HG03108 (cell line): ENCODE data around the gene ZHX3.
"Not testable (repeated sequence)": the region's sequence is repeated elsewhere in the genome, so short reads cannot be mapped to it uniquely, and the experiment has no call there.

ENCODE experiments used
- ATAC-seq: cut with Tn5 transposase; IDR thresholded peaks from one replicate; pipeline ENCODE4 v1.9.1; 2021; ENCODE audit warnings: moderate library complexity; ENCODE audit not compliant: unreplicated experiment

The ZHX3 gene

DNA sequence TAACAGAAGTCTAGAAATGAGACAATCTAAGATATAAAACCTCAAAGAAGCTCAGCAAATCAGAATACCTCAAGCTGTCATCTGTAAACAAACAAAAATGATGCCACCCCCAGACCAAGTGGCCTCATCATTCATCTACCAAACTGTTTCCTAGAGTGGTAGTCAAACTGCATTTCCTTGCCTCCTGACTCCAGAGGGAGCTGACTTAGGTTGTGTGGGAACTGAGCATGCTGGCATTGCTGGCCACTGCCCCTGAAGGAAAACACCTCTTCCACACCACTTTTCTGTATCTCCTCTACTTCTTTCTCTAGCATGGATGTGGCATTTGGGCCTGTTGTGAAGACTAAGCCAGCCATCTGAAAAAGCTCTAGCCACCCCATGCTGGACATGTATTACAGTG lies 56.3 kb downstream of the ZHX3 start:
- no peak for ATAC-seq

DNA sequence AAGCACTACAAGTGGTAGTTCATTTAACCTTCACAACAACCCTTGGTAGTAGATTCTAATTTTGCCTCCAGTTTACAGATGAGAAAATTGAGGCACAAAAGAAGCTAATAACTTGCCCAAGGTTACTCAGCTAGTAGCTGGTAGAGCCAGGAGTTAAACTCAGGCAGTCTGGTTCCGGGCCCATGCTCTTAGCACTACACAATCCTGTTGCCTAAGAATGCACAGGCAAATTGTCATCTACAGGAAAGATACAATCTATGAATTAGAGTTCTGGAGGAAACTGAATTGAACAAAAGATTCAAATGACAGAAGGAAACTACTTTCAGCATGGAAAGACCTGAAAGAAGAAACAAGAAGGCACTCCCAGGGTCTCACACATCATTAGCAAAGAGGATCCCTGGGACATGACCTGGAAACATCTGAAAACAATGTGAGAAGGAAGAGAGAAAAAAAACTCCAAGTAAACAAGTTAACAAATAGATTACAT lies 56.8 kb downstream of the ZHX3 start:
- ATAC-seq = no peak

DNA sequence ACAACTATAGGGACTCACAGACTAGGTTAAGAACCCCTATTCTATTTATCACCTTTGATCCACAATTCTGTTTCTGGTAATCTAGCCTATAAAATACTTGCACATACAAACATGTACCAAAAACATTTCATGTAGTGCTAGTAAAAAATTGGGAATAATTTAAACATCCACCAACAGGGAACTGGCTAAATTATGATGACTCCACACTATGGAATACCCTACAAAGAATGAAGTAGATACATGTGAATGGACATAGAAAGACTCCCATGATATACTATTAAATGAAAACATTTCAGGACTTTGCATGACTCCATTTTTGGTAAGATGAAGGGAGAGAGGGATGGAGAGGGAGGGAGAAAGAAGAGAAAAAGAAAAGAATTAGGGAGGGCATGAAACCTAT lies 58.2 kb downstream of the ZHX3 start:
- no peak for ATAC-seq

DNA sequence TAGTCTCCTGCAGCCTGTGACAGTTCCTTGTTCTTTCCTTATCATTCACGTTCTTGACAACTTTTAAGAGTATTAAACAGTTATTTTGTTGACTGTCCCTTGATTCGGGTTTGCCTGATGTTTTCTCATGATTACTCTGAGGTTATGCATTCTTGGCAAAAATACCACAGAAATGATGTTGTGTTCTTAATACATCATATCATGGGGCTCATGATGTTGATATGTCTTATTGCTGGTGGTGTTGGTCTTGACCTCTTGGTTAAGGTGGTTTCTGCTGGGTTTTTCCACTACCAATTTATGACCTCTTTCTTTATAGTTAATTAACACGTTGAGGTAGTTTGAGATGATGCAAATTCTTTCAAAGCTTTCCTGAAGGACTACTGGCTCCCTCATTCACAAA lies 59.1 kb downstream of the ZHX3 start:
- no peak for ATAC-seq

DNA sequence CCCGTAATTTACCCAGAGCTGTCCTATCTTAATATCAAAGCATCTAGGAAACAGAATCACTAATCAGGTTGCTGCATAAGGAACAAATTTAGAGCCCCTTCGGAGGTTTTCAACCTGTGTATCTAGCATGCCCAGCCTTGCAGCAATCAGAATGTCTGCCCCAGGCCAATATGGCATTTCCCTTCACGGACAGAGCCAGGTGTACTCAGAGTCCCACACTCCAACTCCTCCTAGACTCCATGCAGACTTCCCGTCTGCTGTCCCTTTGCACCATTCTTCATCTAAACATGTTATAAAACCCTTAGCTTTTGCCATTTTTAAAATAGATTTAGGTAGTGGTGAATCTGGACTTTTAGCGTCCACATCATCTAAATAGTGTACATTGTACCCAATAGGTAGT lies 61.0 kb downstream of the ZHX3 start:
- ATAC-seq = no peak

DNA sequence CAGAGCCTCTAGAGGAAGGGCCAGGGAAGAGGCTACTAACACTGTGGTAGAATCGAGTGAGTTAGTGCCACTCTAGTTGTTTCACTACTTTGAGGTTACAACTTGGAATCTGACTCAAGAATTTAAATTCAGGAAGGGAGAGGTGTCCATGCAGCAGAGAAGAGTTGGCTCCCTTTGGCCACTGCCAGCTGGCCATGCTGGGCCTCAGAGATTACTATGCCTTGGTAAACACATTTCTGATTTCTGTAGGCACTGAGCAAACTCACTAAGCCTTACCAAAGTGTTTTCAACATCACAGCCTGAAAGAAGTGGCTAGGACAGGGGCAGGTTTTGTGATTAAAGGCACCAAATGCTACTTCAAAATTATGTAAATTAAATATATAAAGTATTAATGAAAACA lies 61.9 kb downstream of the ZHX3 start:
- no peak for ATAC-seq

DNA sequence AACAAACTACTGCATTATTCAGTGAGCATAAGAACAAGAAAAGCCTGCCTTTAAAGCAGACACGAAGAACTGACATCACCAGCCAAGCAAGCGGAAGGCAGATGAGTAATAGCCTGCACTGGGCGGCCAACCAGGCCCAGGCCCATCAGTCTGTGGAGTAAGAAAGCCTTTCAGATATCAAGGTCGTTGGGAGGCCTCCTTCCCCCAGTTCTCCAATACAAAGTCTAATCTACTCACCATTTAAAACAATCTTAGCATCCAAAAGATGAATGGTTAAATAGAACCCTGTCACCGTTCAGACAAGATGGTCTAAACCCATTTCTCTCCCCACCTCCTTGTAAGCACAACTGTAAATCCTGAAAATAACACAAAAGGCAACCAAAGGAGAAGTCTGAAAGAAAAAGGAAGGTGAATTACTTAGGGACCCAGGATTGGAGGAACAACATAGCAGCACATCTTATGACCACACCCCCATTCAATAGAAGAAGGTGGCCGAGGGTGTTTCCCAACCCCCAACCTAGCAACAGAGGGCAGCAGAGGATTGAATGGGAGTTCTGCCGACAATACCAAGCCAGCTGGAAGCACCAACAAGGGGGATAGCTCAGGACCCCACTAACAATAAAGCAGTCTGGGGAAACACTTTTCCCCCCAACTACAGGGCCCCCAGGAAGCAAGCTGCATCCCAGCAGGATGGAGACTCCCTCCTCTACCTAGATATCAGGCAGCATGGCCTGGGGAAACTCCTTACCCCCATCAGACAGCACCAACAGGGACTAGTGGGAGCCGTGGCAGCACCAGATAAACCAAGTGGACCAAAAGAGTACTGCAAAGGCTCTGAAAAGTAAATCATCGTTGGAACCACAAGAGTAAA lies 67.9 kb downstream of the ZHX3 start:
- no peak for ATAC-seq

DNA sequence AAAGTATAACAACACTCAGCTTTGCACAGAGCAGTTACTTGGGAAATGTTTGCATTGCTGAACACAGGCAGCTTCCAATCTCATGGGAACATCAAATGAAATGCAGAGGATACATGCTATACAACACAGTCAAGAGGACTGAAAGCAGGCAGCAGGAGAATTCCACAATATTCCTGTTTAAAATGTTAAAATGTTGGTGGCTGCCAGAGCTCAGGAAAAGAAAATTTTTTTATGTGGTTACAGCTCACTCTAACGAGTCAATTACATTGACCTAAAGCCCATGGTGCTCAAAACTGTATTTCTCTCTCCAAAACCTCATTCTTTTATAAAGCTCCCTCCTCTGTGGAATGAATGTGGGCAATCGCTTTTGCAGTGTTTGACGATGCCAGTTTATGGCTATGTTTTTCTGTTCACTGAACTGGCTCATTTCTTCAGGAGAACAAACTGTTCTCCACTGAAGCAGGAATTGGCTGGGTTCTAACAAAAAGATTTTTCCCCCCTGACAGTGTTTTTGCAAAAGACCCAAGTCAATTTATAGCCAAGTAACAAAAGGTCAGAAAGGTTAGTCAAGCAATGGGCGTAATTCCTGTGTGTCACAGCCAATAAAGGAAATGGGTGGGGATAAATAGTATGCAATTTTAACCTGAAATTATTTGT lies 69.0 kb downstream of the ZHX3 start:
- ATAC-seq = no peak

DNA sequence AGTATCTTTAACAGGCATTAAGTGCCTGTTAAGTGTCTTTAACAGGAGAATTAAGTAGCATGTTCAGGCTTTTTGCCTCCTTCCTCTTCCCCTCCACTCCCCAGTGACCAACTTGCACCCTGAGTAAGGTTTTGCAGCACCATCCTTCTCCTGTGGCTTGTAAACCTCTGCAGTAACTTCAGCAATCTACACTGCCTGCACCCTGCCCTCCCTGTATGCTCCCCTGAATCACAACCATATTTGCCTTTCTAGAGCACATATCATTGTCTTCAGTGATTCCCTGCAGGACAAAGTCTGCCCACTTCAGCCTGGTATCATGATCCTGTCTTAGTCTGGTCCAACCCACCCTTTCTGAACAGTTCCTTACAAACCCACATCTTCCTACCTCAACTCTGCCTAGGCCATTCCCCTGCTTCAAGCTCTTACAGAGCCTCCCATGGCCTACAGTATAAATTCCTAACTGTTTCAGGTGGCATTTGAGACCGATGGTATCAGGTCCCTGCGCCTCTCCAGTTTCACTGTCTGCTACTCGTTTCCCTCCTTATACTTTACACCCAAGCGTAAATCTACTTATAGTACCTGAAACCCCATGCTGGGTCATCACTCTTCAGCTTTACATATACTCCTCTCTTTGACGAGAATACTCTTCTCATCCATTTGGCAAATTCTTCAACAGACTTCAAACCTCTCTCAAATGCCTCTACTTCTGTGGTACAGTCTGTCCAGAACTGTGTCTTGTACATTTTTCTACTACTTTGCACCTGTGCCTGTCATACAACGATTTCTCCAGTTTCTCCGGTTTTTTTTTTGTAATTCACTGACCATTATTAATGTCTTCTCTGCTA lies 69.8 kb downstream of the ZHX3 start:
- ATAC-seq = no peak

DNA sequence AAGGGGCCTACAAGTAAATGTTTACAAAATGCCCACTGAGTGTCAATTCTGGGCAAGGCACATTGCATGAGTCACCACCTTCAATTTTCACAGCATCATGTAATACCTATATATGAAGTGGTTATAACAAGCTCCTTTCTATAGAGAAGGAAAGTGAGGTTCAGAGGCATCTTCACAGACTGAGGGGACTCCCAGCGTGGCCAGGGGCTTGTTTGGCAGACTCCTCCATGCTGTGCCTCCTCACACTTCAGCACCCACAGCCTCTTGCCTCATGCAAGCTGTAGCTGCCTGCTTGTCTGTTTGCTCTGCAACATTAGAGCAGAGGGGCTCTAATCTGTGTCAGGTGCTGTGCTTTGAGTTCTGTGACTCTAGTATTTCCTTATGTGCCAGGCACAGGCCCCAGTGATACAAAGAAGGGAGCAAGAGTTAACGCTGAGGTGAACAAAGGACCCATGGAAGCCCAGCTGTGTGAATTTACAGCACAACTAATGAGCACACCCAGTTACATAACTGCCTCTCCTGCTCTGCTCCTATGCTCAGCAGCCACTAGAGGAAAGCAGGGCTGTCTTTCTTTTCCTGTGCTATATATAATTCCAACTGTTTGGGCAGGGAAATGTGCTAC lies 72.3 kb downstream of the ZHX3 start:
- no peak for ATAC-seq

DNA sequence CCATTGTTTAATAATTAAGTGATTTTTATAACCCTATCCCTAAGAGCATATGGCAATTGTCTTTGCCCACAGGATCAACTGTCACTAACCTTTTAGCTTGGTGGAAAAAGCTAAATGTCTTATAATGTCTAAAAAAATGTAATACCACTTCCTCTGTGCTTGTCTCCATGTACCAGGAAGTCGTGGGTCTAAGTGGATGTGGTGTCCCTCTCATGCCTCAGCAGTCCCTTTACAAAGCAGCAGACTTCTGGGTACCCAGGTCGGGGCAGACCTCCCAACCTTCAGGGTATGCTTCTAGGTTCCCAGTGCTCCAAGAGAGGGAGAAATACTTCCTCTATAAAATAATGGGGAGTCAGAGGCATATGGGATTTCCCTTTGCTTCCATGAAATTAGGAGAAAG lies 74.7 kb downstream of the ZHX3 start:
- no peak for ATAC-seq

DNA sequence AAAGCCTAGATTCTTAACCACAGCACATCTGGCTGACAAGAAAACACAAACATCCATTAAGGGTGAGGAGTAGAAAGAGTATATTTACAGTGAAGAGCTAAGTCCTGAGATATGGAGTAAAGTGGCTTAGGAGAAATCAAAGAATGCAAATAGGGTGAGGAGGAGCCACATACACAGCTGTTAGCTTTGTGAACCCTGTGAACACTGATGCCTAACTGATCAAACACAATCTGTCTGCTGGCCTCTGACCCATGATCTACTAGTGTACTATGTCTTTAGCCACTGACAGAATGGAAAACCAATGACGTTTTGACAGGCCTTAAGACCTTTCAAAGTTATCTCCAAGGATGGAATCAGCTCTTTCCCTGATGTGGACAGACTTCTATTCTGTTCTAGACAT lies 75.2 kb downstream of the ZHX3 start:
- ATAC-seq = no peak

DNA sequence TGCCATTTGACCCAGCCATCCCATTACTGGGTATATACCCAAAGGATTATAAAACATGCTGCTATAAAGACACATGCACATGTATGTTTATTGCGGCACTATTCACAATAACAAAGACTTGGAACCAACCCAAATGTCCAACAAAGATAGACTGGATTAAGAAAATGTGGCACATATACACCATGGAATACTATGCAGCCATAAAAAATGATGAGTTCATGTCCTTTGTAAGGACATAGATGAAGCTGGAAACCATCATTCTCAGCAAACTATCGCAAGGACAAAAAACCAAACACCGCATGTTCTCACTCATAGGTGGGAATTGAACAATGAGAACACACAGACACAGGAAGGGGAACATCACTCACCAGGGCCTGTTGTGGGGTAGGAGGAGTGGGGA lies 80.3 kb downstream of the ZHX3 start:
- ATAC-seq = not testable (repeated sequence)

DNA sequence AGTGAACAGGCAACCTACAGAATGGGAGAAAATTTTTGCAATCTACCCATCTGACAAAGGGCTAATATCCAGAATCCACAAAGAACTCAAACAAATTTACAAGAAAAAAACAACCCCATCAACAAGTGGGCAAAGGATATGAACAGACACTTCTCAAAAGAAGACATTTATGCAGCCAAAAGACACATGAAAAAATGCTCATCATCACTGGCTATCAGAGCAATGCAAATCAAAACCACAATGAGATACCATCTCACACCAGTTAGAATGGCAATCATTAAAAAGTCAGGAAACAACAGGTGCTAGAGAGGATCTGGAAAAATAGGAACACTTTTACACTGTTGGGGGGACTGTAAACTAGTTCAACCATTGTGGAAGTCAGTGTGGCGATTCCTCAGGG lies 80.7 kb downstream of the ZHX3 start:
- ATAC-seq = not testable (repeated sequence)

DNA sequence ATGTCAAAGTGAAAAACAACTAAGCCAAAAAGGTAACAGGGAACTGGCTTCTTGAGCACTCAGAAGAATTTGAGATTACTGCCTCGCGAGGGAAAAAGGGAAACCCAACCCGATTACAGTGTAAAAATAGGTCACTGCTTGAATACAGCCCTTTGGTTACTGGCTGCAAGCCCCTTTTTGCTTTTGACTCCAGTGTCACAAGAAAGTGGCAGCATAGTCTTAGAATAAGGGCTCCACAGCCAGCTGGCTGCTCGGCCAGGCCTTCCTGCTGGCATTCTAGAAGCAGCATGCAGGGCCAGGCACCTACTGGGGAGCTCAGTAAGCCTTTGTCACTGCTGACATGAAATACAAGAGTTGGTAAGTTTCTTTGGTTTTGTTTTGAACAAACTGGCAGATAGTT lies 83.0 kb downstream of the ZHX3 start:
- ATAC-seq = no peak

DNA sequence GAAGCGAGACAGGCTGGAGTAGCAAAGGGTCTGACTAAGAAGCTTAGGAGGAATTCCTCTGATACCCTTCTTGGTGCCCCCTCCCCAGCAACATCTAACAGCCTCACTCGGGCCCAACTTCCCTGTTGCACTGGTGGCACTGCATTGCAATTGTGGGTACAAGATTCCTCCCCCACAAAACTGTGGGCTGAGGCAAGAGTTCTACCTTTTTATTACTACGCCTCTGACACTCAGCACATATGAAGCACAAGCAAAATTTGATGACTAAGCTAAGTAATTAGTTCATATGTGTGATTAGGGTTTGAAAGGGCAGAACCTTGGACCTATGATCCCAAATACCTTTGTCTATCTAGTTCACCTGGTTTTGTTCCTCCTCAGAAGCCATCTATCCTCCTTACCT lies 83.5 kb downstream of the ZHX3 start:
- no peak for ATAC-seq

DNA sequence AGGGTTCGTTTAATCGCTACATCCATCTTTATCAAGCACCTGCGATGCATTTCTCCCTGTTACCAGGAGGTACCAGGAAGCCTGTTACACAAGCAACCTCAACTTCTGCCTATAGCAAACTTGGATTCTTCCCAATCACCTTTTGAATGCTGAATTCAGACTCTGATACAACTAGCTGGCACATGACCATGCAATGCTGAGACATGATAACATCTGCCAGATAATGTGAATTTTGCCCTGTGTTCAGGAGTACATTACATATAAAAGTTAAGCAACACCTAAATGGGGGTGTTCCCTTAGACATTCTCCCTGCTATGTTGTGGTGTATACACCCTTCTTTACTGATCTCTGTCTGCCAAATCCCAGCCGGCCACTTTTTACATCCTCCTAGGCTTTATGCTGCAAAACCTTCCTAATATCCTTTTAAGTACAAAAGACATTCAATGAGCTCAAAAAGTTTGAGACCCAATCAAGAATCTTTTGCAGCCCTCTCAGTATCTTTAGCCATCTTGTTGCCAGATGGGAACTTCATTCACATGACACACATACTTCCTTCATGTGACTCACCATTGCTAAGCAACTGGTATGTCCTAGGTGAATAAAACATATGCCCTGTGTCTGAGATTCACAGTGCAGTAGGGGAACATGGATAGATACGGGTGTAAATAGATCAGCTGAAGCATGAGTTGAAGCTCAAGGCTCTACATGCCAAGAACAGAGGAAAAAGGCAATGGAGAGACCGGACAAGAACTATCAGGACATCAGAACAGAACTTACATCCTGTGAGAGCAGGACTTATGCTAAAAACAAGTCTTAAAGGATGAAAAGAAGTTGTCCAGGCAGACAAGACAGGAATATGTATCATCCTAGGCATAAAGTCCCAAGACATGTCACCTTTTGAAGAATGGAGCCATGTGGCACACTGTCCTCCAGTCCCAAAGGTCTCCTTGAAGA lies 84.3 kb downstream of the ZHX3 start:
- no peak for ATAC-seq

DNA sequence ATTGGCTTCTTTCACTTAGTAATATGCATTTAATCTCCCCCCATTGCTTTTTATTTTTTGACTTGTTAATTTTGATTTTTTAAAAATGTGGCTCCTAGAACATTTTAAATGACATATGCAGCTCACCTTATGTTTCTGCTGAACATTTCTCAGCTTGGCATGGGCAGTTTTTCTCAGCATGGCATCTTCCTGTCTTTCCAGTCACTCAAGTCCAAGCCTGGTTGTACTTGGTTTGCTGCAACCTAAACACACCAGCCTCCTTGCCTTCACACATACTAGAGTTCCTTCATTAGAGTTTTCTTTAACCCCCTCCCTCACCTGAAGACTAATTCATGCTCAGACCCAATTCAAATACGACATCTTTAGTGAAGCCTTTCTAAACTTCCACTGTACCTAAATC lies 86.4 kb downstream of the ZHX3 start:
- no peak for ATAC-seq

DNA sequence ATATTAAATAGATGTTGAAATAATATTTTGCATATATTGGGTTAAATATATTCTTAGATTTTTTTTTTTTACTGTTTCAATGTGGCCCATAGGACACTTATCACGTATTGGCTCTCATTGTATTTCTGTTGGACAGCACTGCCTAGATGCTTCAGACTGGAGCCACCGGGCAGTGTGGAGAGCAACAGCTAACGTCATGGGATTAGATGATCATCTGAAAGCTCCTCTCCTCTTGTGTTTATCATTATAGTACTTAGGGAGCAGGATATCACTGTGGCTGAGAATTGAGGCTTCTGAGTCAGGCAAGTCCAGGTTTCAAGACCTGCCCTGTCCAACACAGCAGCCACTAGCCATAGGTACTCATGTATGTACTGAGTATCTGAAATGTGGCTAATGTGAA lies 87.4 kb downstream of the ZHX3 start:
- no peak for ATAC-seq

DNA sequence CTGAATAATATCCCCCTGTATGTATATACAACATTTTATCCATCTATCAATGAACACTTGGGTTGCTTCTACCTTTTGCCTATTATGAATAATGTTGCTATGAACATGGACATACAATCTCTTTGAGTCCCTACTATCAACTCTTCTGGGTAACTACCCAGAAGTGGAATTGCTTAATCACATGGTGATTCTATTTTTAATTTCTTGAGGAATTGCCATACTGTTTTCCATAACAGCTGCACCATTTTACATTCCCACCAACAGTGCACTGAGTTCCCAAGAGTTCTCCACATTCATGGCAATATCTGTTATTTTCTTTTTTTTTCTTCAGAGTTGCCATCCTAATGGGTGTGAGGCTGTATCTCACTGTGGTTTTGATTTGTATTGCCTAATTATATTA lies 88.3 kb downstream of the ZHX3 start:
- no peak for ATAC-seq
